ELR (cell line): ENCODE data around the gene SARDH.
"Not testable (repeated sequence)": the region's sequence is repeated elsewhere in the genome, so short reads cannot be mapped to it uniquely, and the experiment has no call there.

Source experiments
- DNase-seq: peaks from one replicate; pipeline ENCODE4 v3.0.0-alpha.2; 2015; ENCODE audit warnings: low read depth

The SARDH gene

GRCh38 chr9:133759146-133759900 lies 21.2 kb upstream of the SARDH start:
- no peak for DNase-seq

- DNase-seq, result no peak
These were observed 20.1 kb upstream of the SARDH start for GRCh38 chr9:133758228-133758627.

GRCh38 chr9:133754688-133755227 lies 16.6 kb upstream of the SARDH start:
- DNase-seq, result no peak

GRCh38 chr9:133754187-133754586 lies 16.0 kb upstream of the SARDH start:
- no peak for DNase-seq

- DNase-seq, result no peak
These were observed 14.7 kb upstream of the SARDH start for GRCh38 chr9:133752739-133753446.

- no peak for DNase-seq
These were observed 13.0 kb upstream of the SARDH start for GRCh38 chr9:133750982-133751649.

- DNase-seq, result no peak
These were observed 9.2 kb upstream of the SARDH start for GRCh38 chr9:133747309-133747708.

GRCh38 chr9:133744528-133744927 lies 6.4 kb upstream of the SARDH start:
- not testable (repeated sequence) for DNase-seq

GRCh38 chr9:133742849-133743444 lies 4.8 kb upstream of the SARDH start:
- DNase-seq, result peak; percentile 79

GRCh38 chr9:133742251-133742650 lies 4.1 kb upstream of the SARDH start:
- DNase-seq, result no peak

- DNase-seq, result no peak
These were observed 3.6 kb upstream of the SARDH start for GRCh38 chr9:133741716-133742115.

GRCh38 chr9:133740911-133741310 lies 2.8 kb upstream of the SARDH start:
- no peak for DNase-seq

- no peak for DNase-seq
These were observed 1.5 kb upstream of the SARDH start for GRCh38 chr9:133739408-133740280.

- no peak for DNase-seq
These were observed 581 bp upstream of the SARDH start for GRCh38 chr9:133738640-133739225.

GRCh38 chr9:133737071-133737773 lies 930 bp downstream of the SARDH start:
- no peak for DNase-seq

GRCh38 chr9:133735931-133736330 lies 2.2 kb downstream of the SARDH start:
- no peak for DNase-seq

GRCh38 chr9:133735415-133735775 lies 2.8 kb downstream of the SARDH start:
- DNase-seq, result no peak

- DNase-seq, result no peak
These were observed 3.4 kb downstream of the SARDH start for GRCh38 chr9:133734590-133735414.

- no peak for DNase-seq
These were observed 4.2 kb downstream of the SARDH start for GRCh38 chr9:133733796-133734533.
